NCI-H226 (cell line): ENCODE data around the gene ZC3H12D.

Experiments
- DNase-seq: peaks from one replicate; pipeline ENCODE4 v3.0.0-alpha.2; 2015

Gene ZC3H12D

DNA sequence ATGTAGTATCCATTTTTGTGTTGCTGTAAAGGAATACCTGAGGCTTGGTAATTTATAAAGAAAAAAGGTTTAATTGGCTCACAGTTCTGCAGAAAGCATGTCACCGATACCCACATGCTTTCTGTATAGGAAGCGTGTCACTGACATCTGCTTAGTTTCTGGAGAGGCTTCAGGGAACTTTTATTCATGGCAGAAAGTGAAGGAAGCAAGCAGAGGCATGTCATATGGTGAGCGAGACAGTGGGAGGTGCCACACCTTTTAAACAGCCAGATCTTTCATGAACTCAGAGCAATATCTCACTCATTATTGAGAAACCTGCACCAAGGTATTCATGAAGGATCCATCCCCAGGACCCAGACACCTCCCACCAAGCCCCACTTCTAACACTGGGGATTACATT is 81.3 kb downstream of the ZC3H12D start:
- DNase-seq, result no peak

DNA sequence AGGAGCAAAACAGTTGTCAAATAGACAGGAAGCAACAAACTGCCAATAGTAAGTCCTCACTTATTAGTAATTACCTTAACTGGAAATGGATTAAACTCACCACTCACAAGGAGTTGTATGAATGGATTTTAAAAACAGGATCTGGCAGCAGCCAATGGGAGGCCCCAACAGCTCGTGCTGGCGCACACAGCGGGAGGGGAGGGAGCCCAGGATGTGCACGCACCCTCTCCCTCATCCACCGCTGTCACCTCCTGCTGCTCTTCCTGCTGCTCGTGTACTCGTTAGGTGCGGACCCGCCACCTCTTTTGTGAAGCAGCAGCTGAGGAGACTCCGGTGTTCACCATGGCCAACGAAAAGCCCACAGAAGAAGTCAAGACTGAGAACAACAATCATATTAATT is 84.8 kb downstream of the ZC3H12D start, which contains the start of gene SUMO4:
Gene SUMO4, plus strand, starts transcription at position 213 of the 400 bp plus-strand sequence. Its CDS starts 130 bp downstream, at position 343.
- no peak for DNase-seq

DNA sequence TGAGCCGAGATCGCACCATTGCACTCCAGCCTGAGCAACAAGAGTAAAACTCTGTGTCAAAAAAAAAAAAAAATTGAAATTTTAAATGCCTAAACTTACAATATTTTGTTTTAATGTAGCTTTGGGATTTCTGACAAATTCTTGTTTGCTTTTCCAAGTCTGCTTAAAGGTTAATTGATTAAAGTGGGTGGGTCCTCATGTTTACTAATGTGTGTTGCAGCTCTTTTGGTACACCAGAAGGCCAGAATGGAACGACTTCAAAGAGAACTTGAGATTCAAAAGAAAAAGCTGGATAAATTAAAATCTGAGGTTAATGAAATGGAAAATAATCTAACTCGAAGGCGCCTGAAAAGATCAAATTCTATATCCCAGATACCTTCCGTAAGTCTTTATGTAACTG is 87.4 kb downstream of the ZC3H12D start:
- DNase-seq, result no peak
